Measurements from ENCODE around the gene SMAD5.

- no peak for TF ChIP-seq POLR2A (IDR thresholded peaks at IDR 0.05; ENCODE audit: low read depth, low read length)
- TF ChIP-seq PAX5 (IDR thresholded peaks at IDR 0.05; ENCODE audit: insufficient read depth, low read length, severe bottlenecking) = no peak
- no peak for TF ChIP-seq TAF1 (IDR thresholded peaks at IDR 0.05; ENCODE audit: low read depth, low read length)
- no peak for TF ChIP-seq POLR2AphosphoS5 (IDR thresholded peaks at IDR 0.05; ENCODE audit: low read depth, low read length)
- TF ChIP-seq SPI1 (IDR thresholded peaks at IDR 0.05; ENCODE audit: low read depth, low read length) = no peak
- no peak for TF ChIP-seq POU2F2 (IDR thresholded peaks at IDR 0.05; ENCODE audit: low read depth, low read length)
Measured at GRCh38 chr5:136141561-136141960, 8.9 kb downstream of the SMAD5 start.
